Endothelial cell of umbilical vein (primary cell): ENCODE measurements around the gene RNF186.

Experiments used
- EZH2 ChIP-seq: IDR thresholded peaks from 2 replicates; pipeline ENCODE4 v1.6.1; 2012; ENCODE audit warnings: borderline replicate concordance, low read depth, mild to moderate bottlenecking, moderate library complexity, low read length, inconsistent platforms; ENCODE audit not compliant: severe bottlenecking
- JUN ChIP-seq: IDR thresholded peaks from 2 replicates; pipeline ENCODE4 v1.6.1; 2011; ENCODE audit warnings: borderline replicate concordance, low read depth; ENCODE audit not compliant: insufficient read length, insufficient read depth
- POLR2AphosphoS5 ChIP-seq: IDR thresholded peaks from 2 replicates; pipeline ENCODE4 v1.6.1; 2012; ENCODE audit warnings: low read depth, mild to moderate bottlenecking, control low read depth, low read length, moderate library complexity; ENCODE audit not compliant: insufficient read depth
- TF ChIP-seq, protein P1 (sequence below), 2 donors: IDR thresholded peaks; 1 replicate in 1 of 2; 2 replicates in 1 of 2; pipeline ENCODE4 v1.5.1; 2011; ENCODE audit warnings: low read length in 2 of 2, mild to moderate bottlenecking in 2 of 2, moderate library complexity in 2 of 2, control low read depth in 1 of 2, inconsistent platforms in 1 of 2, low read depth in 1 of 2; ENCODE audit not compliant: insufficient read depth in 1 of 2; ENCODE audit errors: extremely low read depth in 1 of 2
- TF ChIP-seq, protein P2 (sequence below): IDR thresholded peaks from 2 replicates; pipeline ENCODE4 v1.6.1; 2011; ENCODE audit not compliant: insufficient read depth, insufficient read length

DNA sequence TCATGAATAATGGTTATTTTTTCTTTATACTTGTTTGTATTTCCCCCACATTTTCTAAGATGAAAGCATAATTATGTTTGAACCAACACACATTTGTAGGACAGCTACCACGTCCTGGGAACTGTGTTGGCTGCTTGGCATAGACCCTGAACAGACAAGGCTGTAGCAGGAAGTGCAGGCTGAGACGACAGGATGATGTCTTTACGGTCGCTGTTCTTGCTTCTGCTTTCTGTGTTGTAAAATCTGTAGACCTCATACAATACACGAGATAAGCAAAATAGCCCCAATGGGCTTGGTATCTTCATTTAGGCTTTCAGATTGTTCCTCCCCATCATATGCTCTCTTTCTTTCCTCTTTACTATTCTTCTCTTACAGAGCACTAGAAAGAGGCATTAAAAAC, 43.8 kb upstream of the RNF186 start:
- TF ChIP-seq, protein P1, sequence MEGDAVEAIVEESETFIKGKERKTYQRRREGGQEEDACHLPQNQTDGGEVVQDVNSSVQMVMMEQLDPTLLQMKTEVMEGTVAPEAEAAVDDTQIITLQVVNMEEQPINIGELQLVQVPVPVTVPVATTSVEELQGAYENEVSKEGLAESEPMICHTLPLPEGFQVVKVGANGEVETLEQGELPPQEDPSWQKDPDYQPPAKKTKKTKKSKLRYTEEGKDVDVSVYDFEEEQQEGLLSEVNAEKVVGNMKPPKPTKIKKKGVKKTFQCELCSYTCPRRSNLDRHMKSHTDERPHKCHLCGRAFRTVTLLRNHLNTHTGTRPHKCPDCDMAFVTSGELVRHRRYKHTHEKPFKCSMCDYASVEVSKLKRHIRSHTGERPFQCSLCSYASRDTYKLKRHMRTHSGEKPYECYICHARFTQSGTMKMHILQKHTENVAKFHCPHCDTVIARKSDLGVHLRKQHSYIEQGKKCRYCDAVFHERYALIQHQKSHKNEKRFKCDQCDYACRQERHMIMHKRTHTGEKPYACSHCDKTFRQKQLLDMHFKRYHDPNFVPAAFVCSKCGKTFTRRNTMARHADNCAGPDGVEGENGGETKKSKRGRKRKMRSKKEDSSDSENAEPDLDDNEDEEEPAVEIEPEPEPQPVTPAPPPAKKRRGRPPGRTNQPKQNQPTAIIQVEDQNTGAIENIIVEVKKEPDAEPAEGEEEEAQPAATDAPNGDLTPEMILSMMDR (IDR thresholded peaks at IDR 0.05; ENCODE audit: extremely low read depth in 1 of 2, insufficient read depth in 1 of 2, low read depth in 1 of 2, low read length in 2 of 2), result no peak
- TF ChIP-seq, protein P2, sequence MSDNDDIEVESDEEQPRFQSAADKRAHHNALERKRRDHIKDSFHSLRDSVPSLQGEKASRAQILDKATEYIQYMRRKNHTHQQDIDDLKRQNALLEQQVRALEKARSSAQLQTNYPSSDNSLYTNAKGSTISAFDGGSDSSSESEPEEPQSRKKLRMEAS, result no peak
- TF ChIP-seq EZH2 (no peak), JUN (no peak), POLR2AphosphoS5 (no peak)
